IPS DF 4.7 (cell line): ENCODE measurements around the gene RPF1.
A peak's percentile ranks its signal among the peaks of the same experiment; 100 is the strongest.
"Not testable (repeated sequence)": the region's sequence is repeated elsewhere in the genome, so short reads cannot be mapped to it uniquely, and the experiment has no call there.

Experiments used
- DNase-seq: peaks from one replicate; pipeline ENCODE4 v3.0.0-alpha.2; 2013; ENCODE audit warnings: low spot score; ENCODE audit errors: extremely low read depth

The RPF1 gene, protein sequence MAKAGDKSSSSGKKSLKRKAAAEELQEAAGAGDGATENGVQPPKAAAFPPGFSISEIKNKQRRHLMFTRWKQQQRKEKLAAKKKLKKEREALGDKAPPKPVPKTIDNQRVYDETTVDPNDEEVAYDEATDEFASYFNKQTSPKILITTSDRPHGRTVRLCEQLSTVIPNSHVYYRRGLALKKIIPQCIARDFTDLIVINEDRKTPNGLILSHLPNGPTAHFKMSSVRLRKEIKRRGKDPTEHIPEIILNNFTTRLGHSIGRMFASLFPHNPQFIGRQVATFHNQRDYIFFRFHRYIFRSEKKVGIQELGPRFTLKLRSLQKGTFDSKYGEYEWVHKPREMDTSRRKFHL

DNA sequence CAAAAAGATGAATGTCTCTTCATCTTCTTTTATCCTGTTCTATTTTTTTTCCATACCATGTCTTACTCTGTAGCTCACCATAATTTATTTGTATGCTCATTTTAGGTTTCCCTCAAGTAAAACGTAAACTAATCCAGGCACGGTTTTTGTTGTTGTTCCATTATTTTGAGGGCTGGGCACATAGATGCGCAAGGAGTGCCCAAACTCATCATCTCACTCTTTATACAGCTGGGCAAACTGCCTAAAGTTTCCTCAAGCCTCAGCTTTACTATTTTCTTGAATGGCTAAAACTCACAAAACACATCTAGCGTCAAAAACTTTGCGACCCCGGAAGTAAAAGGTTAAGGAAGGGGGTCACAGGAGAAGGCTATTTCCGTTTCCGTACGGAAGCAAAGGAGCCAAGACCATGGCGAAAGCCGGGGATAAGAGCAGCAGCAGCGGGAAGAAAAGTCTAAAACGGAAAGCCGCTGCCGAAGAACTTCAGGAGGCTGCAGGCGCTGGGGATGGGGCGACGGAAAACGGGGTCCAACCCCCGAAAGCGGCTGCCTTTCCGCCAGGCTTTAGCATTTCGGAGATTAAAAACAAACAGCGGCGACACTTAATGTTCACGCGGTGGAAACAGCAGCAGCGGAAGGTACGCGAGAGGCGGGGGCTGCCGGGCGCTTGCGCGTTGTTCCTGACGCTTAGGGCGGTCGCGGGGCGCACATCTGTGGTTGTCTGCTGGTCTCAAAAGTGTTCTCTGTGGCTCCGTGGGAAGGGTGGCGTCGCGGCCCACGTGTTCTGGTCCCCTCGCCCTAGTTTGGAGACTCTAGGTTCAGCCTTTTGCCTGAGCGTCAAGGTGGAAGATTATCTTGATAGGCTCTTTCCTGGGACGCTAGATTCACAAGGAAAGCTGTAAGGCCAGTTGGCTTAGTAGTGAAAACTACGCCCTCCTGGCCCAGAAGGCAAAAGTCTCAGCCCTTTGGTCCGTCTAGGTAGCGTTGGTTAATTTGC is at the start of gene RPF1:
RPF1 (plus strand) TSS at position 391 of the 993 bp plus-strand sequence; CDS start at position 407, 16 bp downstream.
- DNase-seq: peak; percentile 69

DNA sequence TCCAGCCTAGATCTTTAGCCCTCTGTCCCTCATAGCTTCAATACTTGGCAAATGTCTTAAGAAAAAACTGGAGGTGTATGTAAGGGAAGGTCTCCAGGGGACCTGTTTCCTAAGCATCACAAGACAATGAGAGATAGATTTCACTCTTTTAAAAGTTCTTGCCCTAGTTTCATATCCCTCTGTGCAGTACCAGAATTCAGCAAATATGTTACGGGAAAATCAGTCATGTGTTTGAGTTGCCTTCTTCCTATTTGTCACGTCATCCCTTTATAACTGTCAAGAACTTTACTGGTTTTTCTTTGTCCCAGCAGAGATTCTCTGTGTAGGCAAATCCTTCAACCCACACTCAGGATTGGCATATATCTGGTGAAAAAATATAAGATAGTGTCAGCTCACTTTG is 48.5 kb upstream of the RPF1 start:
- no peak for DNase-seq

DNA sequence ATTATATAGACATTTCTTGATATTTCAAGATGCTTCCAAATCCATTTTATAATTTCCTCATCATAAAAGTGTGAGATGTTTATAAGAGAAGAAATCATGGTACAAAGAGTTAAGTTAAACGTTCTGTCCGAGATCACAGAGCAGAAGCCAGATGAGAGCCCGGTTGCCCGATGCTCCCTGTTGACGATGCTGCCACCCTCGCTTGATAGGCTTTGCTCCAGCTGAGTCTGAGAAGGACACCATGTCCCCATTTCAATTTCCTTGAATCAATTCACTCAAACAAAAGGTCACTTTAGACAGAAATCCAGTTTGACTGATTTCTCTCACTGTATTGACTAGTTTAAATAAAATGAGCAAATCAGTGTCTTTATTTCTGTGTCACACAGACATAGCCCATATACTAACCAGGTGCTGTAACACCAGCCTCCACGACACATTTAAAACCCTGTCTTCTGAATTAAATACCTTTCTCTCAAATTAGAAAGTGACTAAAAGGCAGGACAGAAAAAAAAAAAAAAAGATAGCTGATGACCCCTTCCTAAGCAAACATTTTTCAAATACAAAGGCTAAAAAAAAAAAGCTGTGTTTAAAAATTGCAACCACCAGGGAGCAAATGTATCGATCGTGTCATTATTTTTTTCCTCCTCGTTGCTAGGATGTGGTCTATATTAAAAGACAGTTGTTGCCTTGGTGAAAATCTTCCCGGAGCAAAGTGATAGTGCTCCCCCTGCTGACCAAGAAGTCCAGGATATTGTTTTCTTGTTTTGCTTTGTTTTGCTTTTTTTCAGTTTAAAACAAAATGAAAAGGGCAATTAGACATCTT is 45.6 kb upstream of the RPF1 start:
- DNase-seq: peak; percentile 25

DNA sequence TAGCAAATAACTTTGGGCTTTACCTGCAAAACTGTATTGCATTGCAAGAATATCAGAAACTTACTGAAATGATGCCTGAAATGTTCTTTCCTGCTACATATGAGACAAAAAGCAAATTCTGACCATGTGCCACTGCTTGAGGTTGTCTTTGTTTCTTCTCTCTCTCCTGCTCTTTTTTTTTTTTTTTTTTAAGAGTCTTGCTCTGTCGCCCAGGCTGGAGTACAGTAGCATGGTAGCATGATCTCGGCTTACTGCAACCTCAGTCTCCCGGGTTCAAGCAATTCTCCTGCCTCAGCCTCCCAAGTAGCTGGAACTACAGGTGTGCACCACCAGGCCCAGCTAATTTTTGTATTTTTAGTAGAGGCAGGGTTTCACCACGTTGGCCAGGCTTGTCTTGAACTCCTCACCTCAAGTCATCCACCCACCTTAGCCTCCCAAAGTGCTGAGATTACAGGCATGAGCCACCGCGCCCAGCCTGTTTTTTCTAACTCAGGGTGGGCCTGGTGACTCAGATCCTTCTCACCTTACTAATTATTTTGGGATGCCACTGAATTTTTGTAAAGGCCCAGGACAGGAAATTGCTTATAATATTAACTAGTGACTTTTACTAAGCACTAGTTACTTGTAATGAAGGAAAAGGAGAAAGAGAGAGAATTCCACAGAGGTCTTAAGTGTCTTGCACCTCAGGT is 44.8 kb upstream of the RPF1 start:
- DNase-seq: no peak

DNA sequence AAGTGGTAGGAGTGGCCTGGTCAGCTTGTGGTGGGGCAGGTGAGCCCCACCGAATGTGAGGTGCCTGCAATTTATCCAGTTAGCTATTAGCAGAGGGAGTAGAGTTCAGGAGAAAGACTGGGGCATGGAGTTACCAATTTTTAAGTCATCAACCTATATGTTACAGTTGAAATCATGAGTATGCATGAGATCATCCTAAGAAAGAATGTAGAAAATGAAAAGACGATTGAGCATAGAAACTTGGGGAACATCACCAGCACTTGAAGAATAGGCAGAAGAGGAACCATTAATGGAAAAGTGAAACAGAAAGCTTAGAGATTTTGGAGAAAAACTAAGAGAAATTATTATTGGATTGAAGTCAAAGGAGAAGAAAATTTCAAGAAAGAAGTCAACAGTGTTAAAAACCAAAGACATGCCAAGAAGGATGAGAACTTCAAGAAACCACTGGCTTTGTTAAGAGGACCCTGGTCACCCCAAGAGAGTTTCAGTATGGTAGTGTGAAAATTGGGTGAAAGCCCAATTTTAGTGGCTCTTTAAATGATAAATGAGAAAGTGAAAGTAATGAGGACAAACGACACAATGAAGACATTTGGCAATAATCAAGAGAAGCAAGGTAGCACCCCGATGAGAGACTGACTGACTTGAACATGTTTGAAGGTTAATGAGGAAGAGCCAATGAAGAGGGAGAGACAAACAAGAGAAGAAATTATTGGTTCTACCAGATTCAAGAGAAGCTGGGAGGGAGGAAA is 44.1 kb upstream of the RPF1 start:
- DNase-seq: no peak

DNA sequence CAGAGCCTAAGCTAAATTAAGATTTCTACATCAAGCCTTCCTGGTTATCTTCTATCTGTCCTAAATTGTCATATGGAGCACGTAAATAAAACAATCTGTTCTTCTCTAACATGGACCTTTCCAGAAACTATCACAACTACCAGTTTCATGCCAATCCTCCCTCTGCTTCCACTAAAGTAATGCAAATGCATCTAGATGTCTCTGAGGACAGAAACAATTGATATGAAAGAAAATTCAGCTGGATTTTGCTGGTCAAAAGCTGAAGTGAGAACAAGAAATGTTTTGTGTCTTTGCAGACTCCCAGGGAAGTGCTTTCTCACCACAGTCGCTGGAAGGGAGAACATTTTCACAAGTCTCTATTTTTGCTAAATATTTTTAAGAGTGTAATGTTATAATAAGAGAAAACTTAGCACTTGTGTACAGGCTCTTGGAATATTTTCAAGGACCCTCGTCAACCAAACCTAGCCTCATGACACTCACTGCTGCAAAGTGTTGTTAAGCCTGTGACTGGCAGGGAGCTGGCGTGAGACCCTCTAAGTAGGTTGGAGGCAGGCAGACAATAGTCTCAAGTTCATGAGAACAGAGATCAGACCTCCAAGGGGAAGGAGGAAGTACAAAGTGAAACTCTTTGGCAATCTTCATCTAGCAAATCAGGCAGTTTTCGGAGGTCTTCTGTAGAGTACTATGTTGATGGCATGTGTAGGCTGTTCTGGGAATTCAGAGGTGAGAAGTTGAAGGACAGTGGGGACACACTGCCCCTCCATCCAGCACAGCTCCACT is 42.0 kb upstream of the RPF1 start:
- no peak for DNase-seq

DNA sequence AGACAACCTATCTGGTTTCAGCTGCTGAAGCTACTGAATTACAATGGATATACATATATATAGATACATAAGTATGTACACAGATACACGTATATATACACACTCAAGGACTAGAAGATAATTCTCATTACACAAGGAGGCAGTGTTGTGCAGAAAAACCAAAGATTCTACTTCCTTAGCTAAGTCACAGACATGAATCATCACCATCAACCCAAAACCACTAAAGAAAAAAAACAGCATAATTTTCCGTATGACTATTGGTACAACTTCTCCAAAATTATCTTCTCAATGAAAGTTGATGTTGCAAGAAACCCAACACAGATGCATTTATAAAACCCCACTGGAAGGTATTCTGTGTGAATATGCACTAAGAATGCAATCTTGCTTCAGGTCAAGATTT is 36.8 kb upstream of the RPF1 start:
- DNase-seq: no peak

DNA sequence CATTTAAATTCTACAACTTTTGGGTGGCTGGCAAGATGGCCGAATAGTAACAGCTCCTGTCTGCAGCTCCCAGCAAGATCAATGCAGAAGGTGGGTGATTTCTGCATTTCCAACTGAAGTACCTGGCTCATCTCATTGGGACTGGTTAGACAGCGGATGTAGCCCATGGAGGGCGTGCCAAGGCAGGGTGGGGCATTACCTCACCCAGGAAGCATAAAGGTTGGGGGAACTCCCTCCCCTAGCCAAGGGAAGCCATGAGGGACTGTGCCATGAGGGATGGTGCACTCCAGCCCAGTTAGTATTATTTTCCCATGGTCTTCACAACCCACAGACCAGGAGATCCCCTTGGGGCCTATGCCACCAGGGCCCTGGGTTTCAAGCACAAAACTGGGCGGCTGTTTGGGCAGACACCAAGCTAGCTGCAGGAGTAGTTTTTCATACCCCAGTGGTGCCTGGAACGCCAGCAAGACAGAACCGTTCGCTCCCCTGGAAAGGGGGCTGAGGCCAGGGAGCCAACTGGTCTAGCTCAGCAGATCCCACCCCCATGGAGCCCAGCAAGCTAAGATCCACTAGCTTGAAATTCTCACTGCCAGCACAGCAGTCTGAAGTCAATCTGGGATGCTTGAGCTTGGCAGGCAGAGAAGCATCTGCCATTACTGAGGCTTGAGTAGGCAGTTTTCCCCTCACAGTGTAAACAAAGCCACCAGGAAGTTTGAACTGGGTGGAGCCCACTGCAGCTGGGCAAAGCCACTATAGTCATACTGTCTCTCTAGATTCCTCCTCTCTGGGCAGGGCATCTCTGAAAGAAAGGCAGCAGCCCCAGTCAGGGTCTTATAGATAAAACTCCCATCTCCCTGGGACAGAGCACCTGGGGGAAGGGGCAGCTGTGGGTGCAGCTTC is 36.1 kb upstream of the RPF1 start:
- DNase-seq: not testable (repeated sequence)

DNA sequence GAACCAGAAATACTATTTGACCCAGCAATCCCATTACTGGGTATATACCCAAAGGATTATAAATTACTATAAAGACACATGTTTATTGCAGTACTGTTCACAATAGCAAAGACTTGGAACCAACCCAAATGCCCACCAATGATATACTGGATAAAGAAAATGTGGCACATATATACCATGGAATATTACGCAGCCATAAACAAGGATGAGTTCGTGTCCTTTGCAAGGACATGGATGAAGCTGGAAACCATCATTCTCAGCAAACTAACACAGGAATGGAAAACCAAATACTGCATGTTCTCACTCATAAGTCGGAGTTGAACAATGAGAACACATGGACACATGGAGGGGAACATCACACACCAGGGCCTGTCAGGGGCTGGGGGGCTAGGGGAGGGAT is 30.4 kb upstream of the RPF1 start:
- not testable (repeated sequence) for DNase-seq

DNA sequence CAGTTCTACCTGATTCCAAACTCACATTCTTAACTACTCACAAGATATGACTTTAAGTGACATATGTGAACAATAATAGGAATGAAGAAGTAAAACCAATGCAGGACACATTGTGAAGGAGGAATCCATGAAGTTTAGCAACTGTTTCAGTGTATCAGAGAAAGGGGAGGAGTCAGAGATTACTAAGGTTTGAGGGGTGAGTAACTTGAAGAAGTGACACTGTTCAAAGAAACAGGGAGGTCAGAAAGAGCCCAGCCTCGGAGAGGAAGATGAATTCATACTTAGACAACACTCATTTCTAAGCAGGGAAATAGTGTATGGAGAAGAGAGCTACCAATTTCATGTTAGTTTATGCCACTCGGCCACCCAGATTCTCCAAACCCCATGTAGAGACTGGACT is 28.2 kb upstream of the RPF1 start:
- DNase-seq: no peak

DNA sequence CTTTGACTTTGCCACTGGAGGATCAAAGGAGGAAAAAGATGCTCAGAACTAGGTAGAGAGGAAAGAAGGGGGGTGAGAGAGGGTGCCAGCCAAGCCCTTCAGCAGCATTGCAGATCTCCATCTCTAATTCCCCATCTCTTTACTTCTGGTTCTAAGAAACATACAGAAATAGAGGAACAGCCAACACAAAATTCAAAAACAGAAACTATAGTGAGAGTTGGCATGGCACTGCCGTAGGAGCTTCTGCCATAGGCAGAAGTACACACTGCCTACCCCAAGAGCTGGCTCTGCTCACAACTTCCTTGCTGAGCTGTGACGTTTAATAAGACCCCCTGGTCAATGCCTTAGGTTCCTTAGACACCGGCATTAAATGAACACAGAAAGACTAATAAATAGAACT is 26.6 kb upstream of the RPF1 start:
- no peak for DNase-seq

DNA sequence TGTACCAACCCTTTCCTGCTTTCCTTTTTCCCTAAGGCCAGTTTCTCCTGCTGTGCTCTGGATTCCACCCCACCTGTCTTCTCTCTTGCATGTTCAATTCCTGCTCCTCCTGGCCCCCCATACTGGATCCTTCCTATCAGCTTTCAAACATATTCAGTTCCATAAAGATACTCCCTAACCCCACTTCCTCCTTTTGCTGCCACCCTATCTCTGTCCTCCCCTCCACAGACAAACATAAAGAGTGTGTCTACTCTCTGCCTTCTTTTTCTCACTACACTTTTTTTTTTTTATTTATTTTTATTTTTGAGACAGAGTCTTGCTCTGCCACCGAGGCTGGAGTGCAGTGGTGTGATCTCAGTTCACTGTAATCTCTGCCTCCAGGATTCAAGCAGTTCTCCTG is 16.9 kb upstream of the RPF1 start:
- DNase-seq: no peak

DNA sequence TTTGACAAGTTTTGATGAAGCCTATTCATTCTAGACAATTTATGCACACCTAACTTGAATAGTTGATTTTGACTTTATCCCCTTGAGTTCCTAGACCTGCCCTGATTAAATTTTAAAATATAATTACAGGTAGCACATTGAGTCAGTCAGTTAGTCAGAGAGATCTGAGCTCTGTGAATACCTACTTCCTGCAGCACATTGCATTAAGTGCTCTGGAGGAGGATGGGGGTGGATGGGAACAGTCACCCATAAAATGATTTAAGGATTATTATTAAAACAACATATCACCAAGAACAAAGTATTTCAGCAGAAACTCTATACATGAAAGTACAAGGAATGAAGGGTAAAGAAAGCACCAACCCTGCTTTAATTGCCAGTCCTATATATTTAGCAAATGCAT is 11.8 kb upstream of the RPF1 start:
- no peak for DNase-seq

DNA sequence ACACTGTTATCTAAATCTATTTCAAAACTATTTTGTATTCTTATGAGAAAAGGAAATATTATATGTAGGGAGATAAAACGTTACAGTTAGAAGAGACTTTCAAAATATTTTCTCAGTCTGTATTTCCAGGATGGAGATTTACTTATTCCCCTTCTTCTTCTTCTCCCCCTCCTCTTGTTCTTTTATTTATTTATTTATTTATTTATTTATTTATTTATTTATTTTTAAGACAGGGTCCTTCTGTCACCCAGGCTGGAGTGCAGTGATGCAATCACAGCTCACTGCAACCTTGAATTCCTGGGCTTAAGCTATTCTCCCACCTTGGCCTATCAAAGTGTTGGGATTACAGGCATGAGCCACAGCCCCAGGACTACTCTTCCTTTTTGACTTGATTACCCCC is 2.8 kb upstream of the RPF1 start:
- no peak for DNase-seq

DNA sequence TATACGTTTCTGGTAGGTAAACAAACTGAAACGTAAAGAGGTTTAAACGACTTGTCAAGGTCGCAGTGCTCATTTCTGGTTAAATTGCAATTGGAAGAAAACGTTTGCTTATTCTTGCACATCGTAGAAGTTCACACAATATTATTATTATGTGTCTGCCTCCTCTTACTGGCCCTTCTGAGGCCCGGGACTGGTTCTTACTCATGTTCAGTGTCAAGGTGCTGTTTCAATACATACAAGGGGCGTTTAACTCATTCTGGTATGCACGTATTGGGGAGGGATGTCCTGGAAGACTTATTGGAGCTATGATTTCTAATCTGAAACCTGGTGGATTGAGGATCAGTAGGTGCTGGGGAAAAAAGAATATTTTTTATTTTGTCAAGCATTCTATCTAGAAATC is 932 bp downstream of the RPF1 start:
- DNase-seq: no peak

DNA sequence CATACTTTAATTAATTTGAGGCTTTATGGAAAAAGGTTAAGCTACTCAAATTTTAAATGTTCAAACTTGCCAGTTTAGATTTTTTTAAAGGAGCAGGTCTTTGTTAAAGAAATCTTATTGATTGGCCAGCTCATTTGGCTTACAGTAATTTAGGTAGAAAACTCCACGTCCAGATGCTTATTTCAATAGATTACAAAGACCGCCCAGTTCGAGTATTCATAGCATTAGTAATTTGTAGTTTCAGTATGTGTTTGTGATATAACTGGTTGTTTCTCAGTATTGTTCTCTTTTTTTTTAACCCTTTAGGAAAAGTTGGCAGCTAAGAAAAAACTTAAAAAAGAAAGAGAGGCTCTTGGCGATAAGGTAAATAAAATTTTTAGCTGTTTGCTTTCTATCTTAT is 1.6 kb downstream of the RPF1 start:
- no peak for DNase-seq

DNA sequence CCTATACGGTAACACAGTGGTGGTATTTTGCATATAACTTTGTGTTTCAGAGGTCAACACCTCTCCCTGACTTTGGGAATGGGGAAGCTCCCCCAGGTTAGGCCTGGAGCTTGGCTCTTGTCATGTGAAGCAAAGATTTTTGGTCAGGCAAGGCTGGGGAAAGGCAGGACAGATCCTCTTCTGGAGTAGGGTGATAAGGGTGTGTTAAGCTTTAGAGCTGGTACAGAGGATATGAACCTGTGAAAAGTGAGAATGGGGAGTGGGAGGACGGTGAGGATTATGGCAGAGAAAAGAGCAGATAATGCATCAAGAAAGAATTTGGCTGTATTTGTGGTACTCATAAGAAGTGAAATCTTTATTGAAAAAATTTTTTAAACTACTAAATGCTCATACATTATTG is 2.3 kb downstream of the RPF1 start:
- DNase-seq: no peak

DNA sequence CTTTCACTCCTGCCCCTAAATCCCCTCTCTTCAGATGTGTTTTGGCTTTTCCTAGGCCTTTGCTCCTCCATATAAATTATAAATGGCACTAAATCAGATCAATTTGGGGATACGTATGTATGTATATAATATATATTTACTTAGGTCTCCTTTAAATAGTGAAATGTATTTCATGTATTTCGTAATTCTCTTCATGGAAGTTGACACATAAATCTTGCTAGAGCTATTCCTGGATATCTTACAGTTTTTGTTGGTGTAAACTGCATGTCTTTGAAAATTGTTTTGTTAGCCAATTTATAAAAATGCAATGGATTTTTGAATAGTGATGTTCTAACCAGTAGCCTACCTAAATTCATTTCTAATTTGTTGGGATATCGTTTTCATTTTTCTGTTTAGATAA is 9.0 kb downstream of the RPF1 start:
- no peak for DNase-seq
